Natural killer cell (primary cell): ENCODE measurements around the gene HLA-DPB1. TPM values are rescaled to one million over a fixed set of nuclear protein-coding genes. Genes with fewer than 3 reads are reported as not detected.
A peak's percentile ranks its signal among the peaks of the same experiment; 100 is the strongest.

Source experiments
- ATAC-seq, 3 donors: fragments of 150-1000 bp in 2 of 3; fragments of 200-7000 bp in 1 of 3; cut with Tn5 transposase; 1 replicate in 1 of 3; 2 replicates in 2 of 3; pipeline ENCODE4 v1.10.0; 2021; ENCODE audit warnings: mild to moderate bottlenecking in 2 of 3, moderate library complexity in 2 of 3
- DNase-seq, 2 donors: peaks; one replicate each; pipeline versions ENCODE4 v3.0.0 to v3.0.0-alpha.2; 2013 to 2021; ENCODE audit warnings: mixed read lengths in 1 of 2
- H3K27ac ChIP-seq: one replicate; pipeline ENCODE4 v1.5.1; 2013; ENCODE audit warnings: mild to moderate bottlenecking, low read length
- H3K27me3 ChIP-seq: one replicate; pipeline ENCODE4 v1.6.1; 2013; ENCODE audit warnings: low read length; ENCODE audit not compliant: control insufficient read depth, insufficient read depth
- H3K36me3 ChIP-seq: one replicate; pipeline ENCODE4 v1.6.1; 2013; ENCODE audit warnings: low read length; ENCODE audit not compliant: control insufficient read depth, insufficient read depth
- H3K4me1 ChIP-seq: one replicate; pipeline ENCODE4 v1.6.1; 2013; ENCODE audit warnings: low read length; ENCODE audit not compliant: control insufficient read depth, insufficient read depth
- H3K4me3 ChIP-seq: one replicate; pipeline ENCODE4 v1.5.1; 2013; ENCODE audit warnings: low read length
- H3K9me3 ChIP-seq: one replicate; pipeline ENCODE4 v1.6.1; 2013; ENCODE audit warnings: low read length; ENCODE audit not compliant: control insufficient read depth, insufficient read depth
- H3K27ac Mint-ChIP-seq, 2 donors: one replicate each; pipeline ENCODE4 v1.8.0; 2022; ENCODE audit warnings: mild to moderate bottlenecking in 2 of 2, mixed read lengths in 2 of 2, moderate library complexity in 1 of 2
- H3K27me3 Mint-ChIP-seq, 2 donors: one replicate each; pipeline ENCODE4 v1.8.0; 2022; ENCODE audit warnings: low read depth in 2 of 2, mixed read lengths in 2 of 2
- H3K36me3 Mint-ChIP-seq: one replicate; pipeline ENCODE4 v1.8.0; 2022; ENCODE audit warnings: mixed read lengths
- H3K4me1 Mint-ChIP-seq, 2 donors: one replicate each; pipeline ENCODE4 v1.8.0; 2022; ENCODE audit warnings: mixed read lengths in 2 of 2
- H3K4me3 Mint-ChIP-seq: one replicate; pipeline ENCODE4 v1.8.0; 2022; ENCODE audit warnings: mild to moderate bottlenecking, moderate library complexity, mixed read lengths
- H3K9me3 Mint-ChIP-seq, 2 donors: one replicate each; pipeline ENCODE4 v1.8.0; 2022; ENCODE audit warnings: mixed read lengths in 2 of 2
- CTCF ChIP-seq: fragments of 200-600 bp; IDR thresholded peaks from one replicate; pipeline ENCODE4 v1.8.0; 2022; ENCODE audit warnings: antibody characterized with exemption
- WGBS: methylation state at CpG from one replicate; pipeline ENCODE4 v1.1.7; 2013; ENCODE audit warnings: missing lambda C conversion rate; ENCODE audit not compliant: insufficient coverage; 5-methylcytosine and 5-hydroxymethylcytosine counted together
- intact Hi-C: fragments of 100-400 bp; cut with micrococcal nuclease; formaldehyde crosslinking; loops from one replicate; pipeline ENCODE4 v1.14.2; 2022
- total RNA-seq, 4 donors: library from RNA; stranded (reverse); fragments of 120-200 nt in 1 of 4; gene quantifications; one replicate each; pipeline versions ENCODE4 v1.2.3 to v1.2.4, GENCODE V29; 2013 to 2022

HLA-DPB1 gene
- total RNA-seq, 3 donors from 2014 or later (not counting 1 experiment from before 2014, with no cell fraction given), result 55.2 to 131 (median 77.1) TPM

DNA sequence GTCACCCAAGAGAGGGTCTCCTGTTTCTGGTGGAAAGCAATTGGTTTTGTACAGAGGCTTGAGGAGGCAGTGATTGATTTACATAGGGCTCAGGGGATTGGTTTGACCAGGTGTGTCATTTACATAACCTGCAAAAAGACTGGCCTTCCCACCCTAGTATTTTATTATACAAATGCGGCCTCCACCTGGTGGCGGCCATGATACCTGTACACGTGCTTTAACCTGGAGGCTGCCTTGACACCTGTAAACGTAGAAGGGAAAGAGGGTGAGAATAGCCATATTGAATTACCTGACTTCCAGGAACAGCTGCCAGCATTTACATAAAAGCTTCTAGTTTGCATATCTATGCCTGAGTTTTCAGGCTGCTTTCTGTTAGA, 48.7 kb downstream of the HLA-DPB1 start:
- Histone ChIP-seq H3K27ac (no peak overlapping the region), H3K27me3 (no peaks in the 10 kb centered on the region), H3K9me3 (peaks cover 11% of the 10 kb centered on the region), H3K4me1 (no peaks in the 10 kb centered on the region), H3K4me3 (no peak overlapping the region), H3K36me3 (no peaks in the 10 kb centered on the region)
- Mint-ChIP-seq H3K9me3 (peaks cover 2 to 4% of the 10 kb centered on the region in 2 donors), H3K4me1 (no peaks in the 10 kb centered on the region), H3K27ac (no peak overlapping the region), H3K4me3 (no peak overlapping the region), H3K27me3 (peaks cover 18 to 21% of the 10 kb centered on the region in 2 donors), H3K36me3 (peaks cover 9% of the 10 kb centered on the region)
- 88% methylated on average over 4 of the region's 4 CpGs for WGBS
- DNase-seq (no peak), ATAC-seq (no peak)
- no peak for TF ChIP-seq CTCF
- intact Hi-C loops, result no loop called here

DNA sequence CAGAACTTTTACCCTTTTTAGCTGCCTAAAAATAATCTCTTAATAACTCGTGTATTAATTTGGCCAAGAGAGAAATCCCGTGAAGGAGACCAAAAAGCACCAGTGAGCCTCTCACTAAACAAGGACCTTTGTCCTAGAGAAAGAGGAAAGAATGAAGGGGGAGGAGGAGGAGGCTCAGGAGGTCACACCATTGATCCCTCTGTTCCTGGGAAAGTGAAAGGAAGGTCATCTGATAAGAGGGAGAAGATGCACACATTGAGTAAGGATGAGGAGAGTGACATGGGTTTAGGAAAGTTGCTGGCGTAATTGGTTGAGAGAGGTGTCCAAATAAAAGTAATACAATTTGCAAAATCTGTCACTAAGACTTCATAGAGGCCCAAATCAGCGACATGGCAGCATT, 49.2 kb downstream of the HLA-DPB1 start:
- Histone ChIP-seq H3K27me3 (no peaks in the 10 kb centered on the region), H3K27ac (no peak overlapping the region), H3K4me1 (no peaks in the 10 kb centered on the region), H3K4me3 (no peak overlapping the region), H3K9me3 (peaks cover 11% of the 10 kb centered on the region), H3K36me3 (no peaks in the 10 kb centered on the region)
- DNase-seq (no peak), ATAC-seq (no peak)
- Mint-ChIP-seq H3K27ac (no peak overlapping the region), H3K36me3 (peaks cover 9% of the 10 kb centered on the region), H3K9me3 (peaks cover 2 to 4% of the 10 kb centered on the region in 2 donors), H3K4me1 (no peaks in the 10 kb centered on the region), H3K4me3 (no peak overlapping the region), H3K27me3 (peaks cover 18 to 21% of the 10 kb centered on the region in 2 donors)
- intact Hi-C loops, result no loop called here
- no peak for TF ChIP-seq CTCF
- WGBS, result 90% methylated on average over 4 of the region's 4 CpGs

DNA sequence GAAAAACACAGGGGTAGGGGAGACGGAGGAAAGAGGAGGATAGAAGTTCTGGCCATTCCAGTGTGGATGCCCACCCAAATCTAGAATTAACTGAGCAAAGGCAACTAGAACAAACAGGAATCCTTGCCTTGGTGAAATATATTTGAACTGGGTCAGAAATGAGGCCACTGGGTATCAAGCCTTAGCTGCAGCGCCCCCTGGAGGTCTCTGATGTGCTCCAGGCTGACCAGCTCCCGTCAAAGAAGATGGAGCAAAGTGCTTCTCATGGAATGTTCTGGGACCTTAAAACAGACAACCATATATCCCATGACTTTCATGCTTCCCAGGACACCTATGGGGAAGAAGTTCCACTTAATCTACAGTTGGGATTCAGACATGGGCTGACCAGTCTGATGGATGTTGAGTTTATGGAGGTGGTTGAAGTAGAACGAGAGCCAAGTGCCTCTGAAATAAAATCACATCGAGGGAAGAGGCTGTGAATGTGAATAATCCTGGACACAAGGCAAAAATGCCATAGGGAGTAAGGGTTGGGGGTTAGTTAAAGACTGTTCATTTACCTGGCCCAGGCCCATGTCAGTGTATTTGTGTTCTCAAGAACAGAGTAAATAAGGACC, 50.4 kb downstream of the HLA-DPB1 start:
- WGBS, result 66% methylated on average over 5 of the region's 5 CpGs
- no peak overlapping the region for H3K4me3 ChIP-seq
- ATAC-seq (peak in 2 of 3 donors; percentile 62 to 65), DNase-seq (peak; percentile 56 to 76)
- Mint-ChIP-seq H3K4me3 (no peak overlapping the region), H3K27ac (no peak overlapping the region), H3K9me3 (peaks cover 2 to 4% of the 10 kb centered on the region in 2 donors), H3K4me1 (no peaks in the 10 kb centered on the region), H3K36me3 (peaks cover 9% of the 10 kb centered on the region), H3K27me3 (peaks cover 10 to 21% of the 10 kb centered on the region in 2 donors)
- H3K36me3 ChIP-seq, result no peaks in the 10 kb centered on the region
- H3K27ac ChIP-seq, result no peak overlapping the region
- H3K27me3 ChIP-seq, result no peaks in the 10 kb centered on the region
- peaks cover 11% of the 10 kb centered on the region for H3K9me3 ChIP-seq
- no peaks in the 10 kb centered on the region for H3K4me1 ChIP-seq
- intact Hi-C loops, result no loop called here
- TF ChIP-seq CTCF, result peak; percentile 62

- Mint-ChIP-seq H3K4me3 (no peak overlapping the region), H3K36me3 (peaks cover 9% of the 10 kb centered on the region), H3K27ac (no peak overlapping the region), H3K9me3 (peaks cover 2 to 4% of the 10 kb centered on the region in 2 donors), H3K4me1 (no peaks in the 10 kb centered on the region), H3K27me3 (peaks cover 10 to 20% of the 10 kb centered on the region in 2 donors)
- H3K4me3 ChIP-seq, result no peak overlapping the region
- H3K27me3 ChIP-seq, result no peaks in the 10 kb centered on the region
- no peaks in the 10 kb centered on the region for H3K4me1 ChIP-seq
- intact Hi-C loops, result no loop called here
- peaks cover 10% of the 10 kb centered on the region for H3K9me3 ChIP-seq
- TF ChIP-seq CTCF, result no peak
- 80% methylated on average over 3 of the region's 3 CpGs for WGBS
- no peak for DNase-seq
- no peak overlapping the region for H3K27ac ChIP-seq
- no peak for ATAC-seq
- H3K36me3 ChIP-seq, result no peaks in the 10 kb centered on the region
Measured at GRCh38 chr6:33128318-33128717, 52.5 kb downstream of the HLA-DPB1 start.
